Prostate gland (tissue), 2 donors: Measurements from ENCODE around the gene BCR.
"Not testable (repeated sequence)": the region's sequence is repeated elsewhere in the genome, so short reads cannot be mapped to it uniquely, and the experiment has no call there.

ENCODE experiments used
- POLR2A ChIP-seq: fragments of 450-650 bp; IDR thresholded peaks from one replicate; pipeline ENCODE4 v1.6.1; 2016; ENCODE audit warnings: antibody characterized with exemption, mild to moderate bottlenecking
- TF ChIP-seq, protein P1 (sequence below), 4 experiments: fragments of 200-600 bp in 2 of 4; fragments of 450-650 bp in 2 of 4; sonication (generic) in 2 of 4; IDR thresholded peaks; 1 replicate in 3 of 4; 2 replicates in 1 of 4; pipeline ENCODE4 v1.5.1; 2016 to 2019; ENCODE audit warnings: antibody characterized with exemption in 4 of 4, mild to moderate bottlenecking in 2 of 4, moderate library complexity in 2 of 4

- TF ChIP-seq, protein P1, sequence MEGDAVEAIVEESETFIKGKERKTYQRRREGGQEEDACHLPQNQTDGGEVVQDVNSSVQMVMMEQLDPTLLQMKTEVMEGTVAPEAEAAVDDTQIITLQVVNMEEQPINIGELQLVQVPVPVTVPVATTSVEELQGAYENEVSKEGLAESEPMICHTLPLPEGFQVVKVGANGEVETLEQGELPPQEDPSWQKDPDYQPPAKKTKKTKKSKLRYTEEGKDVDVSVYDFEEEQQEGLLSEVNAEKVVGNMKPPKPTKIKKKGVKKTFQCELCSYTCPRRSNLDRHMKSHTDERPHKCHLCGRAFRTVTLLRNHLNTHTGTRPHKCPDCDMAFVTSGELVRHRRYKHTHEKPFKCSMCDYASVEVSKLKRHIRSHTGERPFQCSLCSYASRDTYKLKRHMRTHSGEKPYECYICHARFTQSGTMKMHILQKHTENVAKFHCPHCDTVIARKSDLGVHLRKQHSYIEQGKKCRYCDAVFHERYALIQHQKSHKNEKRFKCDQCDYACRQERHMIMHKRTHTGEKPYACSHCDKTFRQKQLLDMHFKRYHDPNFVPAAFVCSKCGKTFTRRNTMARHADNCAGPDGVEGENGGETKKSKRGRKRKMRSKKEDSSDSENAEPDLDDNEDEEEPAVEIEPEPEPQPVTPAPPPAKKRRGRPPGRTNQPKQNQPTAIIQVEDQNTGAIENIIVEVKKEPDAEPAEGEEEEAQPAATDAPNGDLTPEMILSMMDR (IDR thresholded peaks at IDR 0.05), result not testable (repeated sequence)
- TF ChIP-seq POLR2A, result not testable (repeated sequence)
Observed at GRCh38 chr22:23337672-23338071, 157.4 kb downstream of the BCR start.
